ENCODE measurements around the gene MOB1B. TPM values are rescaled to one million over a fixed set of nuclear protein-coding genes. Genes with fewer than 3 reads are reported as not detected.
A peak's percentile ranks its signal among the peaks of the same experiment; 100 is the strongest.

The MOB1B gene
- total and polyA plus RNA-seq, 2 experiments from 2014 or later: 7.5 to 10.2 TPM

- Histone ChIP-seq H3K36me3 (ENCODE audit: low read depth) (no peaks in the 10 kb centered on the region), H2AFZ (no peak overlapping the region), H3K9me3 (ENCODE audit: low read depth) (no peaks in the 10 kb centered on the region), H3K27ac (no peak overlapping the region), H3K79me2 (ENCODE audit: insufficient read depth) (peaks cover 100% of the 10 kb centered on the region), H3K27me3 (replicated peaks; ENCODE audit: insufficient read depth) (no peaks in the 10 kb centered on the region), H3K9me2 (ENCODE audit: insufficient read depth) (no peaks in the 10 kb centered on the region), H3K4me3 (no peak overlapping the region), H3K4me1 (ENCODE audit: insufficient read depth) (peaks cover 6% of the 10 kb centered on the region), H3K4me2 (ENCODE audit: unreplicated experiment) (no peak overlapping the region), H3K9ac (no peak overlapping the region), H3F3A (ENCODE audit: insufficient read depth) (no peaks in the 10 kb centered on the region; the same call in 1 of the 2 replicates), H4K20me1 (ENCODE audit: insufficient read depth) (no peaks in the 10 kb centered on the region)
- no peak for DNase-seq
- in situ Hi-C loops (cut with MboI): no loop called here
- TF ChIP-seq EZH2phosphoT487 (IDR thresholded peaks at IDR 0.05; ENCODE audit: insufficient read depth, low read depth): no peak
- TF ChIP-seq EZH2 (IDR thresholded peaks at IDR 0.05; ENCODE audit: insufficient read depth, poor library complexity, severe bottlenecking): no peak
- WGBS, 2 experiments (ENCODE audit: low coverage in 1 of 2, low lambda C conversion rate in 2 of 2, missing lambda C conversion rate in 2 of 2): 100% methylated on average over 1 of the region's 1 CpG
Observed at GRCh38 chr4:70925418-70925817, 23.2 kb downstream of the MOB1B start.

- no peak overlapping the region for H3K9ac ChIP-seq
- in situ Hi-C loops (cut with MboI): no loop called here
- WGBS, 2 experiments (ENCODE audit: low coverage in 1 of 2, low lambda C conversion rate in 2 of 2, missing lambda C conversion rate in 2 of 2): 71 to 73% methylated on average over 6 of the region's 6 CpGs
- no peak overlapping the region for H2AFZ ChIP-seq
- no peaks in the 10 kb centered on the region; the same call in 1 of the 2 replicates for H3F3A ChIP-seq (ENCODE audit: insufficient read depth)
- no peaks in the 10 kb centered on the region for H3K9me2 ChIP-seq (ENCODE audit: insufficient read depth)
- H4K20me1 ChIP-seq (ENCODE audit: insufficient read depth): no peaks in the 10 kb centered on the region
- H3K36me3 ChIP-seq (ENCODE audit: low read depth): no peaks in the 10 kb centered on the region
- H3K4me1 ChIP-seq (ENCODE audit: insufficient read depth): peaks cover 6% of the 10 kb centered on the region
- peaks cover 100% of the 10 kb centered on the region for H3K79me2 ChIP-seq (ENCODE audit: insufficient read depth)
- no peak overlapping the region for H3K4me2 ChIP-seq (ENCODE audit: unreplicated experiment)
- no peak overlapping the region for H3K27ac ChIP-seq
- no peak for DNase-seq
- no peaks in the 10 kb centered on the region for H3K27me3 ChIP-seq (replicated peaks; ENCODE audit: insufficient read depth)
- no peak overlapping the region for H3K4me3 ChIP-seq
- TF ChIP-seq EZH2 (IDR thresholded peaks at IDR 0.05; ENCODE audit: insufficient read depth, poor library complexity, severe bottlenecking) (no peak), EZH2phosphoT487 (IDR thresholded peaks at IDR 0.05; ENCODE audit: insufficient read depth, low read depth) (no peak)
- H3K9me3 ChIP-seq (ENCODE audit: low read depth): no peaks in the 10 kb centered on the region
Observed at GRCh38 chr4:70925899-70926635, 23.9 kb downstream of the MOB1B start.

DNA sequence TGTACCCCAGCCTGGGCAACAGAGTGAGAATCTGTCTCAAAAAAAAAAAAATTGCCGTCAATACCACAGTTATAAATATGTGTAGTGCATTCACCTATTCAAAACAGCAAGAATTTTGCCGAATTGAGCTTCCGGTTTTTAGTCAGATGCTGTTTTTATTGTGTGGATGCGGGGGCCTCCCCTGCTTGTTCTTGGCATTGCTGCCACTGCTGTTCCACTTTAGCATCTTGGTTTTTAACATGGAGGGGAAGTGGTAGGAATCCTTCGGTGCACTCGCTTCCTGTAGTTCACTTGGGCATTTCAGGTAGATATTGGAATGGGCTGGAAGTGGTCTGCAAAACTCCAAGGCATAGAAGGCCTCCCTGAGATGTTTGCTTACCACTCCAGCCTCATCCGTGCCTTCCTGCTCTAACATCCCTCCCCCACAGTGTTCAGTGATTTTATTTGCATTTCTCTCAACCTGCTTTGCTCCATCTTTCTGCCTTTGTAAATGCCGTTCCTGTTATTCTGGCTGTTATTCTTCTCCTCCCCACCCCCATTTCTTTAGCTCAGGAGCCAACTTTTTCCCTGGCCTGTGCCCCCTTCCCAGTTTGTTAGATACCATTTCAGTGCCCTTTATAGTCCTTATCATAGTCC, 25.5 kb downstream of the MOB1B start:
- Histone ChIP-seq H3K4me1 (ENCODE audit: insufficient read depth) (peaks cover 6% of the 10 kb centered on the region), H3K27me3 (replicated peaks; ENCODE audit: insufficient read depth) (no peaks in the 10 kb centered on the region), H4K20me1 (ENCODE audit: insufficient read depth) (no peaks in the 10 kb centered on the region), H3K9me3 (ENCODE audit: low read depth) (no peaks in the 10 kb centered on the region), H3K79me2 (ENCODE audit: insufficient read depth) (peaks cover 100% of the 10 kb centered on the region), H3K27ac (no peak overlapping the region), H3K4me3 (no peak overlapping the region), H3K4me2 (ENCODE audit: unreplicated experiment) (peak overlapping the region; percentile 1), H2AFZ (no peak overlapping the region), H3K9ac (no peak overlapping the region), H3K9me2 (ENCODE audit: insufficient read depth) (no peaks in the 10 kb centered on the region), H3F3A (ENCODE audit: insufficient read depth) (no peaks in the 10 kb centered on the region; the same call in 1 of the 2 replicates), H3K36me3 (ENCODE audit: low read depth) (no peaks in the 10 kb centered on the region)
- TF ChIP-seq EZH2 (IDR thresholded peaks at IDR 0.05; ENCODE audit: insufficient read depth, poor library complexity, severe bottlenecking) (no peak), EZH2phosphoT487 (IDR thresholded peaks at IDR 0.05; ENCODE audit: insufficient read depth, low read depth) (no peak)
- in situ Hi-C loops (cut with MboI): no loop called here
- no peak for DNase-seq
- 85 to 87% methylated on average over 8 of the region's 8 CpGs for WGBS, 2 experiments (ENCODE audit: low coverage in 1 of 2, low lambda C conversion rate in 2 of 2, missing lambda C conversion rate in 2 of 2)

DNA sequence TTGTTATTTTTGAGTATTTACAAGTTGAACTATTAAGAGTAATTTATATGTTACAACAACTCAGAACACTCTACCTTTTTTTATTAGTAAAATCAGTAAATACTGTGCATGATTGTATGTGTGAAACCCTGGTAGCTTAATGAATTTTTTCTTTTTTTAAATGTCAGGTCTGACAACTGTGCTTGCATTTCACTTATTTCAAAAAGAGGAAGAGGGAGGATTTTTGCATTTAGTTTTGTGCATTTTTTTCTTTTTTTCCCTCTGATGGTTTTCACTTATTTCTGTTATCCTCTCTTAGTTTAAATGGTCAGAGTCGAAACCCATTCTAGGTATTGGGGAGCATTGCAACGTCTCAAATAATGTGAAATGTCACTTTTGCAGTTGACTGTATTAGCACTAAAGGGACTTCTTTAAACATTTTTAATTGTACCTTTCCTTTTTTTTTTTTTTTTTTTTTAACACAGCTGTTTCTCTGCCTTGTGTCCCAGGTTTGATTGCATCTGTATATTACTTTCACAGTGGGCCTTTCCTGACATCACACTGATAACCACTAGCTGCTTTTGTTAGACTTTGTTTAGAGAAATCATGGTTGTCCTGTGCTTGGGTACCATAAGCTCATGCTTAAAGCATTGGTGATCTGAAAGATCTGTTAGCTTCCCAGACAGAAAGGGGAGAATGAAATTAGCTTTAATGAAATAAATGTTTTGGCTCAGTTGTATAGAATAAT, 28.5 kb downstream of the MOB1B start:
- no peak overlapping the region for H2AFZ ChIP-seq
- 81 to 86% methylated on average over 2 of the region's 2 CpGs for WGBS, 2 experiments (ENCODE audit: low coverage in 1 of 2, low lambda C conversion rate in 2 of 2, missing lambda C conversion rate in 2 of 2)
- H3K9me3 ChIP-seq (ENCODE audit: low read depth): no peaks in the 10 kb centered on the region
- H3K27ac ChIP-seq: 0 out of 2 replicates have a peak overlapping the region, but pooled peaks have one; percentile 1
- H3K9ac ChIP-seq: no peak overlapping the region
- no peaks in the 10 kb centered on the region for H3K9me2 ChIP-seq (ENCODE audit: insufficient read depth)
- H3K27me3 ChIP-seq (replicated peaks; ENCODE audit: insufficient read depth): no peaks in the 10 kb centered on the region
- no peak overlapping the region for H3K4me2 ChIP-seq (ENCODE audit: unreplicated experiment)
- in situ Hi-C loops (cut with MboI): no loop called here
- H3K4me3 ChIP-seq: no peak overlapping the region
- no peaks in the 10 kb centered on the region; the same call in 1 of the 2 replicates for H3F3A ChIP-seq (ENCODE audit: insufficient read depth)
- TF ChIP-seq EZH2 (IDR thresholded peaks at IDR 0.05; ENCODE audit: insufficient read depth, poor library complexity, severe bottlenecking): no peak
- TF ChIP-seq EZH2phosphoT487 (IDR thresholded peaks at IDR 0.05; ENCODE audit: insufficient read depth, low read depth): no peak
- H3K79me2 ChIP-seq (ENCODE audit: insufficient read depth): peaks cover 99% of the 10 kb centered on the region
- H4K20me1 ChIP-seq (ENCODE audit: insufficient read depth): no peaks in the 10 kb centered on the region
- DNase-seq: no peak
- H3K36me3 ChIP-seq (ENCODE audit: low read depth): no peaks in the 10 kb centered on the region
- H3K4me1 ChIP-seq (ENCODE audit: insufficient read depth): peaks cover 6% of the 10 kb centered on the region

All from GM23248 (cell line).